Measurements from ENCODE around the gene SP2. TPM values are rescaled to one million over a fixed set of nuclear protein-coding genes. Genes with fewer than 3 reads are reported as not detected.
"Not testable (repeated sequence)": the region's sequence is repeated elsewhere in the genome, so short reads cannot be mapped to it uniquely, and the experiment has no call there.

The SP2 gene
- total and polyA plus RNA-seq, 5 donors from 2014 or later = 6.2 to 35.0 (median 6.7) TPM

DNA sequence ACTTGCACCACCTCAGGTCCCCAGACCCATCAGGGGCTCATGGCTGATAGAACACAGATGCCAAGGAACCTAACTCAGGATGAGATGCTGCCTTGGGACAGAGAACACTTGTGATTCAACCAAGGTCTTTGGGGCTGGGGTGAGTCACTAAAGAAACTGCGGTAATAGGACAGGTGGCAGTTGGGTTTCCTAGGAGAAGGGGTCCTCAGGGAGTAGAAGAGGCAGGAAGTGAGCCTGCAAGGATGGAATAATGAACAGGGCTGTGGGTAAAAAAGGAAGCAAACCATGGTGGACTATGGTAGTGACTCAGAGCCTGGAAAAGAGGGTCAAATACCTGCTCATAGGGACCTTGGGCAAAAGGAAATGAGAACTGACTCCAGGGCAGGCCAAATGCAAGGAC lies 38.8 kb downstream of the SP2 start:
- no peaks in the 10 kb centered on the region for H3K27me3 Mint-ChIP-seq
- Histone ChIP-seq H3K36me3 (ENCODE audit: control insufficient read depth, insufficient read depth, low read length) (peaks cover 9% of the 10 kb centered on the region), H3K4me1 (ENCODE audit: control insufficient read depth, insufficient read depth, low read length, poor library complexity, severe bottlenecking) (no peaks in the 10 kb centered on the region), H3K27ac (ENCODE audit: insufficient read depth, low read length, poor library complexity, severe bottlenecking) (no peak overlapping the region), H3K9me3 (ENCODE audit: control insufficient read depth in 2 of 2, low read length in 2 of 2) (no peaks in the 10 kb centered on the region), H3K27me3 (ENCODE audit: control insufficient read depth, insufficient read depth, low read length) (no peaks in the 10 kb centered on the region), H3K4me3 (ENCODE audit: low read depth, low read length) (no peak overlapping the region)
- DNase-seq = no peak
- no peaks in the 10 kb centered on the region for H3K9me3 Mint-ChIP-seq
- H3K36me3 Mint-ChIP-seq = peaks cover 6% of the 10 kb centered on the region
- H3K4me3 Mint-ChIP-seq = no peak overlapping the region
- H3K27ac Mint-ChIP-seq = peak overlapping the region in 1 of 3 donors; percentile 73
- peaks cover 0 to 4% (median under 1%) of the 10 kb centered on the region in 4 donors for H3K4me1 Mint-ChIP-seq
- ATAC-seq (ENCODE audit: low read depth in 2 of 2) = no peak

DNA sequence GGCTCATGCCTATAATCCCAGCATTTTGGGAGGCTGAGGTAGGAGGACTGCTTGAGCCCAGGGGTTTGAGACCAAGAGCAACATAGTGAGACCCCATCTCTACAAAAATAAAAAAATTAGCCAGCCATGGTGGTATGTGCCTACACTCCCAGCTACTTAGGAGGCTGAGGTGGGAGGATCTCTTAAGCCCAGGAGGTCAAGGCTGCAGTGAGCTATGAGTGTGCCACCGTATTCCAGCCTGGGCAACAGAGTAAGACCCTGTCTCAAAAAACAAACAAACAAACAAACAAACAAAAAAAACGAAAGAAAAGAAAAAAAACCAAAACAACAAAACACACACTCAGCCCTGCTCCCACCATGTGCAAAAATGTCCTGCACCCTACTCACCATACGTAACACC lies 39.4 kb downstream of the SP2 start:
- H3K9me3 ChIP-seq (ENCODE audit: control insufficient read depth in 2 of 2, low read length in 2 of 2); H3K27me3 ChIP-seq (ENCODE audit: control insufficient read depth, insufficient read depth, low read length); H3K4me1 ChIP-seq (ENCODE audit: control insufficient read depth, insufficient read depth, low read length, poor library complexity, severe bottlenecking); H3K9me3 Mint-ChIP-seq; ATAC-seq (ENCODE audit: low read depth in 2 of 2); H3K4me3 ChIP-seq (ENCODE audit: low read depth, low read length); DNase-seq; H3K4me1 Mint-ChIP-seq; H3K27me3 Mint-ChIP-seq; H3K36me3 Mint-ChIP-seq; H3K27ac ChIP-seq (ENCODE audit: insufficient read depth, low read length, poor library complexity, severe bottlenecking); H3K4me3 Mint-ChIP-seq; H3K36me3 ChIP-seq (ENCODE audit: control insufficient read depth, insufficient read depth, low read length): not testable (repeated sequence)
- peak overlapping the region in 1 of 3 donors; percentile 36 for H3K27ac Mint-ChIP-seq

DNA sequence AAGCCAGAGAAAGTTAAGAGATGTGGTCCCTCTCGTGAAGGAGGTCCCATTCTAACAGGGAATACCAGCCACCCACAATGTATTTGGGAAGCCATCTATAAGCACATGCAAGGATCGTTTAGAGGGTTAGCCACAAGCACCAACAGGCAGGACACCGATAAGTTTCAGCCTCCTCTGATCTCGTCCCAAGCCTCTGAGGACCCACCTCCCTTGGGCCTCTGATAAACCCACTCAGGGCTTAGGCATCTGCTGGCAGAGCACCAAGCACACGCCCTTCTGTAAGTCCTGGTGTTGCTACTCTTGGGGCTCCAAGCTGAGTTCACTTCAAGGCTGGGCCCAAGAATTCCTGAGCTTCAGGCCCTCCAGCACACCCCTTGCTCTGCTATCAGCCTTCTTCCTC lies 39.9 kb downstream of the SP2 start:
- DNase-seq (no peak), ATAC-seq (ENCODE audit: low read depth in 2 of 2) (no peak)
- peak overlapping the region in 1 of 3 donors; percentile 36 for H3K27ac Mint-ChIP-seq
- no peaks in the 10 kb centered on the region for H3K36me3 ChIP-seq (ENCODE audit: control insufficient read depth, insufficient read depth, low read length)
- no peak overlapping the region for H3K27ac ChIP-seq (ENCODE audit: insufficient read depth, low read length, poor library complexity, severe bottlenecking)
- peaks cover under 1 to 8% (median 6%) of the 10 kb centered on the region in 4 donors for H3K4me1 Mint-ChIP-seq
- no peaks in the 10 kb centered on the region for H3K9me3 ChIP-seq (ENCODE audit: control insufficient read depth in 2 of 2, low read length in 2 of 2)
- no peaks in the 10 kb centered on the region for H3K9me3 Mint-ChIP-seq
- no peak overlapping the region for H3K4me3 Mint-ChIP-seq
- H3K27me3 Mint-ChIP-seq = no peaks in the 10 kb centered on the region
- peaks cover 6% of the 10 kb centered on the region for H3K36me3 Mint-ChIP-seq
- H3K4me1 ChIP-seq (ENCODE audit: control insufficient read depth, insufficient read depth, low read length, poor library complexity, severe bottlenecking) = peaks cover 3% of the 10 kb centered on the region
- no peak overlapping the region for H3K4me3 ChIP-seq (ENCODE audit: low read depth, low read length)
- H3K27me3 ChIP-seq (ENCODE audit: control insufficient read depth, insufficient read depth, low read length) = no peaks in the 10 kb centered on the region

DNA sequence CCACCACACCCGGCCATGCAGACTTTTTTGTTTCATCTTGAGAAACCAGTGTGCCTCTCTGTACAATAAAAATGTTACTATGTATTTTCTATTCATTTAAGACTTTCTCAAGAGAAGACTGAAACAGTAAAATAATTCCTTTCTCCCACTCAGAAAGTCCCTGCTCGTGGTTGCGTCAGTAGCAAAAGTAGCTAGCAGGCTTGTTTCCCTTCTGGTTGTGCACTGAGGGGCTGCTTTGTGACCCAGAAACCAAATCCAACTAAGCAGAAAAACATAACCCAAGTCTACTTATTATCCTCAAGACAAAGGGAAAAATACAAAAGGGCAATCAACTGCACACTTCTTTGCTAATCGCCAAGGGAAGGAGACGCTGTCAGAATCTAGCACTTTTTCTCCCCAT lies 41.9 kb downstream of the SP2 start:
- no peaks in the 10 kb centered on the region for H3K27me3 ChIP-seq (ENCODE audit: control insufficient read depth, insufficient read depth, low read length)
- Mint-ChIP-seq H3K36me3 (no peaks in the 10 kb centered on the region), H3K9me3 (no peaks in the 10 kb centered on the region), H3K27me3 (no peaks in the 10 kb centered on the region), H3K4me3 (no peak overlapping the region), H3K27ac (no peak overlapping the region), H3K4me1 (peaks cover 4 to 25% (median 16%) of the 10 kb centered on the region in 4 donors)
- ATAC-seq (ENCODE audit: low read depth in 2 of 2) (no peak), DNase-seq (no peak)
- no peak overlapping the region for H3K4me3 ChIP-seq (ENCODE audit: low read depth, low read length)
- peaks cover 18% of the 10 kb centered on the region for H3K4me1 ChIP-seq (ENCODE audit: control insufficient read depth, insufficient read depth, low read length, poor library complexity, severe bottlenecking)
- H3K9me3 ChIP-seq (ENCODE audit: control insufficient read depth in 2 of 2, low read length in 2 of 2) = no peaks in the 10 kb centered on the region
- no peaks in the 10 kb centered on the region for H3K36me3 ChIP-seq (ENCODE audit: control insufficient read depth, insufficient read depth, low read length)
- H3K27ac ChIP-seq (ENCODE audit: insufficient read depth, low read length, poor library complexity, severe bottlenecking) = no peak overlapping the region

DNA sequence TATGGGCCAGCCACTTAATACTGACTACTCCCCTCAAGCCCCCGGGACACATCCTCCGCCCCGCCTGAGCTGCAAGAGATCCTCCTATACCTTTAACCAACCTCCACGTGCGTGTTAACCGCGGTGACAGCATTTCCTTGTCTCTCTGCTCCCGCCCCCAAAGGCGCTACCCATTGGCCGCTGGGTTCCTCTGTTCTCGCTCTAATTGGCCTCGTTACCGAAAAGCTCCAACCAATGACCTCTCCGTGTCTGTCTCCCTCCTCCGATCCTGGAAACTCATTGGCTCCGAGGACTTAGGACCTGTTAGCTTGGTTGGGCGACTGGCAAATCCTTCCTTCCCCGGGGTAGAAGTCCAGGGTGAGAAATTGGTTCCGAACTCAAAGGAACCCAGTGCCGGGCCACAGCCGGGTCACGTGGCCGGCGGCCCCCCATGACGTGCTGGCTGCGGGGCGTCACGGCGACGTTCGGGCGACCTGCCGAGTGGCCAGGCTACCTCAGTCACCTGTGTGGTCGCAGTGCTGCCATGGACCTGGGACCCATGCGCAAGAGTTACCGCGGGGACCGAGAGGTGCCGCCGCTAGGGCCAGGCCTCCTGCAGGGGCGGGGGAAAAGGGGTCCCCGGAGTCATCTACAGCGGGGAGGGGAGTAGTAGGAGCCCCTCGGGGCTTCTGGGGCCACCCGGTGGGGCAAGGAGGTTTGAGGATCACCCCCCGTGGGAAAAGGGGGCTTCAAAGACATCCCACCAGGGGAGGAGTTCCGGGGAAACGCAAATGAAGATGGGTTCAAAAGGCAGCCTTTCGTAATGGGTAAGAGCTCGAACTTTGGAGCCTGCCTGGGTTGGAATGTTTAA lies 45.4 kb downstream of the SP2 start, which contains the start of gene PNPO:
Gene PNPO (plus strand): TSS at position 326 of the 850 bp plus-strand sequence. CDS start 105 bp downstream, at position 431.
- Mint-ChIP-seq H3K27ac (peak within 1 kb of the TSS; percentile 86 to 95 (median 87)), H3K4me3 (peak within 1 kb of the TSS; percentile 64 to 90 (median 88)), H3K4me1 (peaks cover 10 to 51% (median 27%) of the 10 kb centered on the region in 4 donors), H3K36me3 (peaks cover 13% of the 10 kb centered on the region), H3K27me3 (no peaks in the 10 kb centered on the region), H3K9me3 (no peaks in the 10 kb centered on the region)
- ATAC-seq (ENCODE audit: low read depth in 2 of 2) (peak; percentile 99), DNase-seq (peak; percentile 92 to 99 (median 94))
- H3K36me3 ChIP-seq (ENCODE audit: control insufficient read depth, insufficient read depth, low read length) = peaks cover 5% of the 10 kb centered on the region
- peak within 1 kb of the TSS; percentile 85 for H3K27ac ChIP-seq (ENCODE audit: insufficient read depth, low read length, poor library complexity, severe bottlenecking)
- H3K4me3 ChIP-seq (ENCODE audit: low read depth, low read length) = peak within 1 kb of the TSS; percentile 89
- H3K27me3 ChIP-seq (ENCODE audit: control insufficient read depth, insufficient read depth, low read length) = no peaks in the 10 kb centered on the region
- H3K4me1 ChIP-seq (ENCODE audit: control insufficient read depth, insufficient read depth, low read length, poor library complexity, severe bottlenecking) = peaks cover 18% of the 10 kb centered on the region
- no peaks in the 10 kb centered on the region for H3K9me3 ChIP-seq (ENCODE audit: control insufficient read depth in 2 of 2, low read length in 2 of 2)

DNA sequence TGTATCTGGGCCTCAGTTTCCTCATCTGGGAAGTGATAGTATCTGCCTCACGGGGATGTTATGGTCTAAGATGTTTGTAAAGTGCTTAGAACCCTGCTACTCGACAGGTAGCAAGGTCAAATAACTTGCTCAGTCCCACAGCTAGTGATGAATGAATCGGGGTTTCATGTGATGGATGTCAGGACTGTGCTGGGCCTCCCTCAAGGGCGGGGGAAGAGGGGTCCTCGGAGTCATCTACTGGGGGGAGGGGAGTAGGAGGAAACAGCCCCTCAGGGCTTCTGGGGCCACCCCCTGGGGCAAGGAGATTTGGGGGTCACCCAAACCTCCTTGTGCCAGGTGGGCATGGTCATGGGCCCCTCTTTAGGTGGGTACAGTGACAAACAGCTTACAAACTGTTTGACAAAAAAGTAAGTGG lies 46.1 kb downstream of the SP2 start:
- Histone ChIP-seq H3K27ac (ENCODE audit: insufficient read depth, low read length, poor library complexity, severe bottlenecking) (peak overlapping the region; percentile 85), H3K36me3 (ENCODE audit: control insufficient read depth, insufficient read depth, low read length) (peaks cover 7% of the 10 kb centered on the region), H3K9me3 (ENCODE audit: control insufficient read depth in 2 of 2, low read length in 2 of 2) (no peaks in the 10 kb centered on the region), H3K4me1 (ENCODE audit: control insufficient read depth, insufficient read depth, low read length, poor library complexity, severe bottlenecking) (peaks cover 18% of the 10 kb centered on the region), H3K27me3 (ENCODE audit: control insufficient read depth, insufficient read depth, low read length) (no peaks in the 10 kb centered on the region), H3K4me3 (ENCODE audit: low read depth, low read length) (peak overlapping the region; percentile 89)
- Mint-ChIP-seq H3K4me1 (peaks cover 14 to 56% (median 30%) of the 10 kb centered on the region in 4 donors), H3K27ac (peak overlapping the region; percentile 71 to 95 (median 86)), H3K4me3 (peak overlapping the region; percentile 64 to 90 (median 88)), H3K36me3 (peaks cover 18% of the 10 kb centered on the region), H3K27me3 (no peaks in the 10 kb centered on the region), H3K9me3 (no peaks in the 10 kb centered on the region)
- DNase-seq (peak in 1 of 3 donors; percentile 28), ATAC-seq (ENCODE audit: low read depth in 2 of 2) (no peak)

DNA sequence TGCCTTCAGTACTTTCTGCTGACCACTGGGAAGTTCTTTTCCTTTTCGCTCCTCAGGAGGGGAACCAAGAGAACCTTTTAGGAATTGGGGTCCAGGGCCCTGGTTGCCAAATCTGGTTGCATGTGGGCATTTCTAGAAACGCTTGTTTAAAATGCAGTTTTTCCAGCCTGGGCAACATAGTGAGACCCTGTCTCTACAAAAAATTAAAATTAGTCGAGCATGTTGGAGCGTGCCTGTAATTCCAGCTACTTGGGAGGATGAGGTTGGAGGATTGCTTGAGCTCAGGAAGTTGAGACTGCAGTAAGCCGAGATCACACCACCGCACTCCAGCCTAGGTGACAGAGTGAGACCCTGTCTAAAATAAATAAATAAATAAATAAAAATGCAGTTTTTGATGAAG lies 46.5 kb downstream of the SP2 start:
- H3K27me3 ChIP-seq (ENCODE audit: control insufficient read depth, insufficient read depth, low read length) = no peaks in the 10 kb centered on the region
- no peaks in the 10 kb centered on the region for H3K9me3 ChIP-seq (ENCODE audit: control insufficient read depth in 2 of 2, low read length in 2 of 2)
- Mint-ChIP-seq H3K27ac (peak overlapping the region; percentile 32 to 95 (median 86)), H3K9me3 (no peaks in the 10 kb centered on the region), H3K36me3 (peaks cover 19% of the 10 kb centered on the region), H3K4me1 (peaks cover 14 to 58% (median 30%) of the 10 kb centered on the region in 4 donors), H3K4me3 (peak overlapping the region; percentile 64 to 90 (median 88)), H3K27me3 (no peaks in the 10 kb centered on the region)
- no peak for ATAC-seq (ENCODE audit: low read depth in 2 of 2)
- H3K36me3 ChIP-seq (ENCODE audit: control insufficient read depth, insufficient read depth, low read length) = peaks cover 7% of the 10 kb centered on the region
- no peak overlapping the region for H3K4me3 ChIP-seq (ENCODE audit: low read depth, low read length)
- DNase-seq = no peak
- peaks cover 18% of the 10 kb centered on the region for H3K4me1 ChIP-seq (ENCODE audit: control insufficient read depth, insufficient read depth, low read length, poor library complexity, severe bottlenecking)
- no peak overlapping the region for H3K27ac ChIP-seq (ENCODE audit: insufficient read depth, low read length, poor library complexity, severe bottlenecking)
